Measurements from ENCODE around the gene RBM23.

- TF ChIP-seq POLR2A (IDR thresholded peaks at IDR 0.05; ENCODE audit: control extremely low read depth in 1 of 2, low read depth in 2 of 2, low read length in 2 of 2): no peak
- no peak for TF ChIP-seq ATF2 (IDR thresholded peaks at IDR 0.05; ENCODE audit: low read length)
- TF ChIP-seq EP300 (IDR thresholded peaks at IDR 0.05; ENCODE audit: borderline replicate concordance in 1 of 2, low read depth in 2 of 2, low read length in 2 of 2): no peak
- TF ChIP-seq KDM4A (IDR thresholded peaks at IDR 0.05; ENCODE audit: low read depth, low read length, severe bottlenecking): no peak
Observed at GRCh38 chr14:22925513-22925912, 6.6 kb upstream of the RBM23 start.
